ENCODE data around the gene GRAMD1A.

DNA sequence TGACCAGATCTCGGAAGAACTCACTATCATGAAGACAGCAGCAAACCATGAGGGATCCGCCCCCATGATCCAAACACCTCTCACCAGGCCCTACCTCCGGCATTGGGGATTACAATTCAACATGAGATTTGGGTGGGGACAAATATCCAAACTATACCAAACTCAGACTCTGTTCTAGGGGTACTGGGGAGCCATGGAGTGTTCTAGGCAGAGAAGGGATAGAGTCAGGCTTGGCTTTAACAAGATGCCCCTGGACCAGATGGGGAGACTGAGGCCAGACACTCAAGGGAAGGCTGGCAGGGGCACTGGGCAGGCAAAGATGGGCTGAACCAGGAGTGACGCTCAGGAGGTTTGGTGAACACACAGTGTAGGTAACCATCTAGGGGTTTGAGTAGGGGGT lies 18.3 kb downstream of the GRAMD1A start:
- TF ChIP-seq, protein P1, sequence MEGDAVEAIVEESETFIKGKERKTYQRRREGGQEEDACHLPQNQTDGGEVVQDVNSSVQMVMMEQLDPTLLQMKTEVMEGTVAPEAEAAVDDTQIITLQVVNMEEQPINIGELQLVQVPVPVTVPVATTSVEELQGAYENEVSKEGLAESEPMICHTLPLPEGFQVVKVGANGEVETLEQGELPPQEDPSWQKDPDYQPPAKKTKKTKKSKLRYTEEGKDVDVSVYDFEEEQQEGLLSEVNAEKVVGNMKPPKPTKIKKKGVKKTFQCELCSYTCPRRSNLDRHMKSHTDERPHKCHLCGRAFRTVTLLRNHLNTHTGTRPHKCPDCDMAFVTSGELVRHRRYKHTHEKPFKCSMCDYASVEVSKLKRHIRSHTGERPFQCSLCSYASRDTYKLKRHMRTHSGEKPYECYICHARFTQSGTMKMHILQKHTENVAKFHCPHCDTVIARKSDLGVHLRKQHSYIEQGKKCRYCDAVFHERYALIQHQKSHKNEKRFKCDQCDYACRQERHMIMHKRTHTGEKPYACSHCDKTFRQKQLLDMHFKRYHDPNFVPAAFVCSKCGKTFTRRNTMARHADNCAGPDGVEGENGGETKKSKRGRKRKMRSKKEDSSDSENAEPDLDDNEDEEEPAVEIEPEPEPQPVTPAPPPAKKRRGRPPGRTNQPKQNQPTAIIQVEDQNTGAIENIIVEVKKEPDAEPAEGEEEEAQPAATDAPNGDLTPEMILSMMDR (conservative IDR thresholded peaks at IDR 0.05), result no peak
- TF ChIP-seq EZH2 (IDR thresholded peaks at IDR 0.05; ENCODE audit: low read depth), result no peak

All from PC-9 (cell line).